Measurements from ENCODE around the gene INIP. TPM values are rescaled to one million over a fixed set of nuclear protein-coding genes. Genes with fewer than 3 reads are reported as not detected.

INIP gene
- total RNA-seq, 2 experiments from 2014 or later, result 32.1 to 32.8 TPM

- Mint-ChIP-seq H3K27me3 (ENCODE audit: low read depth) (peaks cover 5% of the 10 kb centered on the region), H3K4me1 (ENCODE audit: low read depth) (peaks cover 70% of the 10 kb centered on the region), H3K36me3 (ENCODE audit: low read depth) (peaks cover 11% of the 10 kb centered on the region), H3K27ac (peak overlapping the region; percentile 77), H3K9me3 (ENCODE audit: insufficient read depth) (no peaks in the 10 kb centered on the region), H3K4me3 (peak overlapping the region; percentile 2)
- CTCF ChIA-PET, result no interaction called here
- POLR2A ChIA-PET, result interaction anchor here (1.2 kb wide), 1 partner anchor 36 kb away, joined by 4 read pairs; the partner anchor contains the start of gene INIP
- ATAC-seq (peak; percentile 56), DNase-seq (peak; percentile 80)
These were observed 36.7 kb upstream of the INIP start for GRCh38 chr9:112754578-112754977.

GRCh38 chr9:112753725-112754124 lies 35.8 kb upstream of the INIP start:
- ChIA-PET POLR2A (interaction anchor here (1.2 kb wide), 1 partner anchor 36 kb away, joined by 4 read pairs; the partner anchor contains the start of gene INIP), CTCF (no interaction called here)
- peaks cover 7% of the 10 kb centered on the region for H3K36me3 Mint-ChIP-seq (ENCODE audit: low read depth)
- peak overlapping the region; percentile 14 for H3K4me3 Mint-ChIP-seq
- ATAC-seq, result no peak
- peaks cover 73% of the 10 kb centered on the region for H3K4me1 Mint-ChIP-seq (ENCODE audit: low read depth)
- H3K27ac Mint-ChIP-seq, result peak overlapping the region; percentile 51
- DNase-seq, result peak; percentile 28
- H3K9me3 Mint-ChIP-seq (ENCODE audit: insufficient read depth), result no peaks in the 10 kb centered on the region
- peaks cover 5% of the 10 kb centered on the region for H3K27me3 Mint-ChIP-seq (ENCODE audit: low read depth)

- ChIA-PET CTCF (interaction anchor here (1.2 to 3.5 kb wide), 2 partner anchors 34 to 41 kb away, joined by 3 to 22 read pairs; partner anchors contain the start of gene INIP), POLR2A (interaction anchor here (0.6 to 1.9 kb wide), 2 partner anchors 34 to 423 kb away, joined by 4 to 7 read pairs; partner anchors contain the start of gene INIP)
- Mint-ChIP-seq H3K36me3 (ENCODE audit: low read depth) (peaks cover 6% of the 10 kb centered on the region), H3K9me3 (ENCODE audit: insufficient read depth) (no peaks in the 10 kb centered on the region), H3K4me3 (peak overlapping the region; percentile 76), H3K27ac (no peak overlapping the region), H3K27me3 (ENCODE audit: low read depth) (peaks cover under 1% of the 10 kb centered on the region), H3K4me1 (ENCODE audit: low read depth) (peaks cover 74% of the 10 kb centered on the region)
- DNase-seq, result no peak
- no peak for ATAC-seq
These were observed 34.6 kb upstream of the INIP start for GRCh38 chr9:112752334-112753125.

GRCh38 chr9:112751056-112751795 lies 33.3 kb upstream of the INIP start:
- ATAC-seq, result peak; percentile 14
- CTCF ChIA-PET, result interaction anchor here (1.9 to 3.5 kb wide), 2 partner anchors 33 to 42 kb away, joined by 12 to 22 read pairs; partner anchors contain the start of gene INIP

DNA sequence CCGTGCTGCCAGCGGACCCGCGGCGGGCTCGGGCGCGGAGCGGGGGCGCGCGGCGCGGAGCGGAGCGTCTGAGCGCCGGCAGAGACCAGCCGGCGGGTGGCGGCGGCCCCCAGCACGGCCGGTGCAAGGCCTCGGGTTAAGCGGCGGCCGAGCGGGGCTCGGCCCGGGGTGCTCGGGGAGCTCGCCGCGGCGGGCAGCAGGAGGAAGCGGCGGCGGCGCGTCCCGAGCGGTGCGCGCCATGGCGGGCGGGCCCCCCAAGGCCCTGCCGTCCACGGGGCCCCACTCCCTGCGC lies 32.8 kb upstream of the INIP start:
- ChIA-PET POLR2A (interaction anchor here (0.6 to 1.9 kb wide), 4 partner anchors 32 to 371 kb away, joined by 3 to 9 read pairs (median 6); partner anchors contain the start of genes HSDL2 and INIP), CTCF (interaction anchor here (1.9 to 3.5 kb wide), 2 partner anchors 32 to 42 kb away, joined by 12 to 22 read pairs; partner anchors contain the start of gene INIP)
- H3K4me1 Mint-ChIP-seq (ENCODE audit: low read depth), result peaks cover 70% of the 10 kb centered on the region
- no peaks in the 10 kb centered on the region for H3K9me3 Mint-ChIP-seq (ENCODE audit: insufficient read depth)
- H3K27me3 Mint-ChIP-seq (ENCODE audit: low read depth), result no peaks in the 10 kb centered on the region
- no peak overlapping the region for H3K27ac Mint-ChIP-seq
- H3K36me3 Mint-ChIP-seq (ENCODE audit: low read depth), result peaks cover 3% of the 10 kb centered on the region
- DNase-seq, result no peak
- ATAC-seq, result no peak
- H3K4me3 Mint-ChIP-seq, result no peak overlapping the region

More at GRCh38 chr9:112751056-112751795, 33.3 kb upstream of the INIP start:
- Mint-ChIP-seq H3K4me1 (ENCODE audit: low read depth) (peaks cover 76% of the 10 kb centered on the region), H3K4me3 (peak overlapping the region; percentile 76), H3K36me3 (ENCODE audit: low read depth) (peaks cover 3% of the 10 kb centered on the region), H3K9me3 (ENCODE audit: insufficient read depth) (no peaks in the 10 kb centered on the region), H3K27me3 (ENCODE audit: low read depth) (no peaks in the 10 kb centered on the region), H3K27ac (peak overlapping the region; percentile 66)
- POLR2A ChIA-PET, result interaction anchor here (1.0 to 1.9 kb wide), 2 partner anchors 33 to 372 kb away, joined by 4 to 7 read pairs; partner anchors contain the start of genes HSDL2 and INIP
- DNase-seq, result peak; percentile 63

- no peaks in the 10 kb centered on the region for H3K27me3 Mint-ChIP-seq (ENCODE audit: low read depth)
- H3K36me3 Mint-ChIP-seq (ENCODE audit: low read depth), result peaks cover 3% of the 10 kb centered on the region
- ChIA-PET CTCF (interaction anchor here (0.9 to 3.5 kb wide), 4 partner anchors 15 to 152 kb away, joined by 3 to 22 read pairs (median 8); partner anchors contain the start of gene INIP), POLR2A (interaction anchor here (0.6 to 1.9 kb wide), 2 partner anchors 32 to 95 kb away, joined by 3 to 9 read pairs; partner anchors contain the start of gene INIP)
- H3K9me3 Mint-ChIP-seq (ENCODE audit: insufficient read depth), result no peaks in the 10 kb centered on the region
- DNase-seq (peak; percentile 83), ATAC-seq (peak; percentile 62)
- H3K4me1 Mint-ChIP-seq (ENCODE audit: low read depth), result peaks cover 65% of the 10 kb centered on the region
- peak within 1 kb of the TSS; percentile 88 for H3K27ac Mint-ChIP-seq
- H3K4me3 Mint-ChIP-seq, result peak within 1 kb of the TSS; percentile 77
These were observed 32.3 kb upstream of the INIP start, which contains the start of gene SNX30 for GRCh38 chr9:112750016-112750763. Gene SNX30 (plus strand): TSS chr9:112750760. CDS start chr9:112751002, 242 bp downstream.

DNA sequence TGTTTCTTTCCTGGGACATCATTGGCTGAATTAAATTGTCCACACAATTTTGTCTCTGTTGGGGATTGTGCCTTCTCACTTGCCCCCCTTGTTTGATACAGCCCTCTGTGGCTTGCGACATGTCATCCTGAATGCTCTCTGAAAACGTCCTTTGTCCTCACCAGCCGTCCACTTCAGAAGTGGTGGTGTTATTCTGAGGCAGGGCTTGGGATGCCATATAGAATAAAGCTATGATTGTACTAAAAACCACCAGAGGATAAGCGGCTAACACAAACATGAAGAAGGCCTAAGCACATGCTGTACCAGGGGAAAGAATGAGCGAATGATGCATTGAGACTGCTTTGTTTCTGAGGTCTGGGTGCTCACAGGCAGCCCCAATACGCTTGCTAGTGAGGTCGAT lies 29.2 kb upstream of the INIP start:
- Mint-ChIP-seq H3K4me3 (no peak overlapping the region), H3K9me3 (ENCODE audit: insufficient read depth) (no peaks in the 10 kb centered on the region), H3K36me3 (ENCODE audit: low read depth) (no peaks in the 10 kb centered on the region), H3K4me1 (ENCODE audit: low read depth) (peaks cover 41% of the 10 kb centered on the region), H3K27me3 (ENCODE audit: low read depth) (no peaks in the 10 kb centered on the region), H3K27ac (no peak overlapping the region)
- POLR2A ChIA-PET, result no interaction called here
- CTCF ChIA-PET, result interaction anchor here (1.1 kb wide), 2 partner anchors 30 to 303 kb away, joined by 3 read pairs; partner anchors contain the start of gene INIP
- DNase-seq (no peak), ATAC-seq (no peak)

GRCh38 chr9:112744177-112744576 lies 26.3 kb upstream of the INIP start:
- Mint-ChIP-seq H3K4me3 (no peak overlapping the region), H3K4me1 (ENCODE audit: low read depth) (peaks cover 31% of the 10 kb centered on the region), H3K36me3 (ENCODE audit: low read depth) (no peaks in the 10 kb centered on the region), H3K9me3 (ENCODE audit: insufficient read depth) (no peaks in the 10 kb centered on the region), H3K27me3 (ENCODE audit: low read depth) (no peaks in the 10 kb centered on the region), H3K27ac (no peak overlapping the region)
- no peak for ATAC-seq
- CTCF ChIA-PET, result no interaction called here
- no peak for DNase-seq
- POLR2A ChIA-PET, result no interaction called here

GRCh38 chr9:112743216-112743836 lies 25.4 kb upstream of the INIP start:
- DNase-seq (no peak), ATAC-seq (no peak)
- CTCF ChIA-PET, result no interaction called here
- peaks cover 28% of the 10 kb centered on the region for H3K4me1 Mint-ChIP-seq (ENCODE audit: low read depth)
- H3K36me3 Mint-ChIP-seq (ENCODE audit: low read depth), result no peaks in the 10 kb centered on the region
- no peaks in the 10 kb centered on the region for H3K9me3 Mint-ChIP-seq (ENCODE audit: insufficient read depth)
- POLR2A ChIA-PET, result interaction anchor here (0.7 kb wide), 1 partner anchor 80 kb away, joined by 3 read pairs; no protein-coding TSS in a partner anchor
- no peak overlapping the region for H3K4me3 Mint-ChIP-seq
- H3K27ac Mint-ChIP-seq, result no peak overlapping the region
- H3K27me3 Mint-ChIP-seq (ENCODE audit: low read depth), result no peaks in the 10 kb centered on the region

GRCh38 chr9:112734892-112735291 lies 17.0 kb upstream of the INIP start:
- Mint-ChIP-seq H3K9me3 (ENCODE audit: insufficient read depth) (no peaks in the 10 kb centered on the region), H3K4me3 (no peak overlapping the region), H3K27me3 (ENCODE audit: low read depth) (no peaks in the 10 kb centered on the region), H3K4me1 (ENCODE audit: low read depth) (no peaks in the 10 kb centered on the region), H3K27ac (no peak overlapping the region), H3K36me3 (ENCODE audit: low read depth) (no peaks in the 10 kb centered on the region)
- POLR2A ChIA-PET, result interaction anchor here (0.6 kb wide), 1 partner anchor 245 kb away, joined by 3 read pairs; no protein-coding TSS in a partner anchor
- CTCF ChIA-PET, result no interaction called here
- no peak for ATAC-seq
- DNase-seq, result no peak

DNA sequence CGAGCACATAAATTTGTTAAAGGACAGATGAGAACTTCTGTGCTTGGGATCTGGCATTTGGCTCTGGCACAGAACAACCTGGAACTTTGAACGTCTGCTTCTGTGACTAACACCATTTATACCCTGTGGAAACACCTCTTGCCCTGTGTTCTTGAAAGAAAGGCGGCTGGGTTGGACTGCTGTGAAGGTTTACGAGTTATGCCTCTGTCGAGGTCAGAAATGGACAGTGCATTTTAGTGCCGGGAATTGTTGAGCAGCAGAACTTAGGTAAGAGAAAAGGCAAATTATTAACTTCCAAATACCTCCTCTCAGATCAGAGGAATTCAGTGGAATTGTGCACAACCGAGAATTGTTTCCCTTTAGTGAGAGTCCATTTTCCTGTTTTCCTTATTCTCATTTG lies 14.1 kb upstream of the INIP start:
- Mint-ChIP-seq H3K9me3 (ENCODE audit: insufficient read depth) (no peaks in the 10 kb centered on the region), H3K36me3 (ENCODE audit: low read depth) (no peaks in the 10 kb centered on the region), H3K27me3 (ENCODE audit: low read depth) (no peaks in the 10 kb centered on the region), H3K27ac (no peak overlapping the region), H3K4me3 (no peak overlapping the region), H3K4me1 (ENCODE audit: low read depth) (no peaks in the 10 kb centered on the region)
- DNase-seq (no peak), ATAC-seq (no peak)
- CTCF ChIA-PET, result interaction anchor here (1.4 kb wide), 1 partner anchor 14 kb away, joined by 4 read pairs; the partner anchor contains the start of gene INIP
- POLR2A ChIA-PET, result no interaction called here

All from activated CD8-positive, alpha-beta T cell treated with anti-CD3 and anti-CD28 coated beads, Interleukin-2, amount 10 ng/mL, durations not matched to agents 7 days and 5 days (primary cell).